PC-9 (cell line): ENCODE data around the gene VPS13D. TPM values are rescaled to one million over a fixed set of nuclear protein-coding genes. Genes with fewer than 3 reads are reported as not detected.

Experiments used
- BruUV-seq: library from RNA; stranded (reverse); fragments of 400-500 nt; replicated peaks from 2 replicates; lab custom pipeline; 2021; lab: Mats Ljungman, UMichigan
- CTCF ChIA-PET: fragments of 300-600 bp; sonication (Branson Sonifier 250); formaldehyde crosslinking; loops from one replicate; lab custom pipeline; 2022; ENCODE audit warnings: antibody characterized with exemption; lab: Charles Lee
- POLR2A ChIA-PET: fragments of 300-600 bp; sonication (Branson Sonifier 250); formaldehyde crosslinking; loops from one replicate; lab custom pipeline; 2022; ENCODE audit warnings: antibody characterized with exemption; ENCODE audit not compliant: unreplicated experiment; lab: Charles Lee
- DNase-seq, 2 experiments: peaks; one replicate each; pipeline versions ENCODE4 v3.0.0 to v3.0.0-alpha.2; 2015 to 2022; ENCODE audit warnings: mixed read lengths in 1 of 2
- H2AFZ ChIP-seq: fragments of 200-600 bp; sonication (generic); 2 replicates; pipeline ENCODE4 v1.8.1; 2017; ENCODE audit warnings: antibody characterized with exemption
- H3F3A ChIP-seq: fragments of 200-600 bp; sonication (generic); 2 replicates; pipeline ENCODE4 v1.8.1; 2017; ENCODE audit warnings: antibody characterized with exemption, mild to moderate bottlenecking, low read depth; ENCODE audit not compliant: insufficient read depth
- H3K27ac ChIP-seq: fragments of 200-600 bp; sonication (generic); 2 replicates; pipeline ENCODE4 v1.6.1; 2016; ENCODE audit warnings: mixed run types
- H3K27me3 ChIP-seq: fragments of 200-600 bp; sonication (generic); 2 replicates; pipeline ENCODE4 v1.6.1; 2016; ENCODE audit warnings: low read depth, mixed run types; ENCODE audit not compliant: insufficient read depth
- H3K36me3 ChIP-seq: fragments of 200-600 bp; sonication (generic); 2 replicates; pipeline ENCODE4 v1.6.1; 2016; ENCODE audit warnings: low read depth, mixed run types
- H3K4me1 ChIP-seq: fragments of 200-600 bp; sonication (generic); replicated peaks from 2 replicates; pipeline ENCODE4 v1.6.1; 2016; ENCODE audit warnings: mixed run types; ENCODE audit not compliant: insufficient read depth
- H3K4me2 ChIP-seq: fragments of 200-600 bp; sonication (generic); 2 replicates; pipeline ENCODE4 v1.6.1; 2017; ENCODE audit warnings: mixed run types
- H3K4me3 ChIP-seq: fragments of 200-600 bp; sonication (generic); 2 replicates; pipeline ENCODE4 v1.6.1; 2016; ENCODE audit warnings: mixed run types
- H3K79me2 ChIP-seq: fragments of 200-600 bp; sonication (generic); 2 replicates; pipeline ENCODE4 v1.6.1; 2017; ENCODE audit warnings: low read depth, mixed run types
- H3K9me2 ChIP-seq: fragments of 200-600 bp; sonication (generic); 2 replicates; pipeline ENCODE4 v1.8.1; 2017; ENCODE audit warnings: mild to moderate bottlenecking; ENCODE audit not compliant: insufficient read depth
- H3K9me3 ChIP-seq: fragments of 200-600 bp; sonication (generic); 2 replicates; pipeline ENCODE4 v1.8.1; 2016; ENCODE audit warnings: low read depth; ENCODE audit not compliant: insufficient read depth
- H4K20me1 ChIP-seq: fragments of 200-600 bp; sonication (generic); 2 replicates; pipeline ENCODE4 v1.8.1; 2017; ENCODE audit not compliant: insufficient read depth
- EZH2 ChIP-seq: fragments of 200-600 bp; sonication (generic); IDR thresholded peaks from 2 replicates; pipeline ENCODE4 v1.8.0; 2017; ENCODE audit warnings: antibody characterized with exemption, low read depth
- intact Hi-C: fragments of 100-400 bp; cut with micrococcal nuclease; formaldehyde crosslinking; loops from one replicate; pipeline ENCODE4 v1.10.0; 2022; ENCODE audit not compliant: unreplicated experiment
- total RNA-seq: library from RNA; stranded (reverse); gene quantifications from 2 replicates; pipeline ENCODE4 v1.2.3, GENCODE V29; 2021
- TF ChIP-seq, protein P1 (sequence below): fragments of 200-600 bp; sonication (generic); conservative IDR thresholded peaks from 2 replicates; pipeline ENCODE4 v1.6.1; 2017; ENCODE audit warnings: mixed run types, antibody characterized with exemption, mild to moderate bottlenecking, moderate library complexity

VPS13D gene
- total RNA-seq, 1 experiment from 2014 or later: 36.2 TPM

DNA sequence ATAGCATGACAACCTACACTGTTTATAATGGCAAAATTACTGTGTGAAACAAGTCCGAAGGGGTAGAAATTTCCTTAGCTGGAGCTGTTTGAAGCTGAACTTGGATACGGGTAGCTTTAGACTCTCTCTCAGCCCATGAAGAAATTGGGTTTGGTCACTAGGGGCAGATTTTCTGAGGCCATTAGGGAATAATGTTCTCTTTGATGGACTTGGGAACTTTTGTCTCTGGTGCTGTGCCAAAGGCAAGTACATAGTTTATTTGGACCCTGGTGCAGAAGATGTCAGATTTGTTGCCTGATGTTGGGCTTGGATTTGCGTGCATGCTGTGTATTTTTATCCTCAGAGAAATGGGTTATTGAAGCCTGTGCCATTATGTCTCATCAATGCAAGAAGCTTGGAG is 109.6 kb downstream of the VPS13D start:
- Histone ChIP-seq H3K4me1 (no peaks in the 10 kb centered on the region), H3K4me2 (no peak overlapping the region), H3K79me2 (no peaks in the 10 kb centered on the region), H3K27me3 (no peaks in the 10 kb centered on the region), H3F3A (no peaks in the 10 kb centered on the region), H3K36me3 (no peaks in the 10 kb centered on the region), H3K4me3 (no peak overlapping the region), H2AFZ (no peak overlapping the region), H3K27ac (no peak overlapping the region), H3K9me3 (no peaks in the 10 kb centered on the region), H3K9me2 (no peaks in the 10 kb centered on the region), H4K20me1 (no peaks in the 10 kb centered on the region)
- ChIA-PET POLR2A (no interaction called here), CTCF (no interaction called here)
- no TSS peak for BruUV-seq
- no peak for DNase-seq
- no peak for TF ChIP-seq EZH2
- TF ChIP-seq, protein P1, sequence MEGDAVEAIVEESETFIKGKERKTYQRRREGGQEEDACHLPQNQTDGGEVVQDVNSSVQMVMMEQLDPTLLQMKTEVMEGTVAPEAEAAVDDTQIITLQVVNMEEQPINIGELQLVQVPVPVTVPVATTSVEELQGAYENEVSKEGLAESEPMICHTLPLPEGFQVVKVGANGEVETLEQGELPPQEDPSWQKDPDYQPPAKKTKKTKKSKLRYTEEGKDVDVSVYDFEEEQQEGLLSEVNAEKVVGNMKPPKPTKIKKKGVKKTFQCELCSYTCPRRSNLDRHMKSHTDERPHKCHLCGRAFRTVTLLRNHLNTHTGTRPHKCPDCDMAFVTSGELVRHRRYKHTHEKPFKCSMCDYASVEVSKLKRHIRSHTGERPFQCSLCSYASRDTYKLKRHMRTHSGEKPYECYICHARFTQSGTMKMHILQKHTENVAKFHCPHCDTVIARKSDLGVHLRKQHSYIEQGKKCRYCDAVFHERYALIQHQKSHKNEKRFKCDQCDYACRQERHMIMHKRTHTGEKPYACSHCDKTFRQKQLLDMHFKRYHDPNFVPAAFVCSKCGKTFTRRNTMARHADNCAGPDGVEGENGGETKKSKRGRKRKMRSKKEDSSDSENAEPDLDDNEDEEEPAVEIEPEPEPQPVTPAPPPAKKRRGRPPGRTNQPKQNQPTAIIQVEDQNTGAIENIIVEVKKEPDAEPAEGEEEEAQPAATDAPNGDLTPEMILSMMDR: no peak
- intact Hi-C loops: no loop called here

DNA sequence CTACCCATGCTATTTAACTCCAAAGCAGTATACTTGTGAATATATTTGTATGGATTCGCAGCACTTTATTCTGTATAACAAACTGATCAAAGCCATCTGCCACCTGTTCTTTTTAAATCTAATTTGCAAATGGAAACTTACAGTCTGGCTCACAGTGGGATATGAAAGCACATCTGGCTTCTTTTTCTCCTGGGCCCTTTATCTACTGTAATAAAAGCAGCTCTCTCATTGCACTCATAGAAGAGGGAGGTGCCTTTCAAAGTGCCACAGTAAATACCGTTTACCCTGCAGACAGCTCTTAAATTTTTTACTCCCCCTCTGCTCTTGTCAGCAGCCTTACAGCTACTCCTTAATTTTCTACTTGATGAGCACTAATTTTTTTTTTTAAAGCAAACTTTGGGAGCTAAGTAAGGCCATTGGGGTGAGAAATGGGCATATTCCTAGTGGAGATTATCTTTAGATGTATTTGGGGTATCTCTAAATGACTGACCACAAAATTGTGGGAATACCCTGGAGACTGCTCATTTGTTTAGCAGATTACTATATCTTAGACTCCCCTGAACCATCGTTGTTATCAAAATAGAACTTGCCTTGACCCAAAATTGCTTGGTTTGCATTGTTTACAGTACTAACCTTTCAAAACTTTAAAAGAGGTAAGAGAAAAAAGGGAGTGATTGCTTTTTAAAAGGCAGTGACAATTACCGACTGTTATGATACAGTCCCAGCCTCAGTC is 110.1 kb downstream of the VPS13D start:
- TF ChIP-seq, protein P1: no peak
- no peak for TF ChIP-seq EZH2
- Histone ChIP-seq H3K4me1 (no peaks in the 10 kb centered on the region), H3K79me2 (no peaks in the 10 kb centered on the region), H3K4me3 (no peak overlapping the region), H3K36me3 (no peaks in the 10 kb centered on the region), H3K4me2 (no peak overlapping the region), H4K20me1 (no peaks in the 10 kb centered on the region), H3F3A (no peaks in the 10 kb centered on the region), H3K9me3 (no peaks in the 10 kb centered on the region), H2AFZ (no peak overlapping the region), H3K27ac (no peak overlapping the region), H3K27me3 (no peaks in the 10 kb centered on the region), H3K9me2 (no peaks in the 10 kb centered on the region)
- no TSS peak for BruUV-seq
- CTCF ChIA-PET: no interaction called here
- intact Hi-C loops: no loop called here
- no peak for DNase-seq
- POLR2A ChIA-PET: no interaction called here

DNA sequence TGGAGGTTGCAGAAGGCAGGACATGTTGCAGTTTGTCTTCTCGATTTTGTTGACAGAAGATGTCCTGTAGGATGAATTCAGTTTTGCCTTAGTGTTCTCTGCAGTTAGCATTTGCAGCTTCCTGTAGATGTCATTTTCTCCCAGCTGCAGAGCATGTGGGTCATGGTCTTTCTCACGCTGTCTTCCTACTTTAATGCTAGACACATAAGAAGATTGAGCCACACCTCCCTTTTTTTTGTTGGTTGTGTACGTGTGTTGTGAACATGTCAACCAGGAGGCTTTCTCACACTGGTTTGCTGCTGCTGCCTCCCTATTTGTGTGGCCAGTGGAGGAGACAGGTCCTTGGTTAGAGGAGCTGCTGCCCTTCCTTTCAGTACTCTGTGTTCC is 110.7 kb downstream of the VPS13D start:
- no peak overlapping the region for H3K4me3 ChIP-seq
- DNase-seq: no peak
- no peaks in the 10 kb centered on the region for H3K27me3 ChIP-seq
- H3K4me2 ChIP-seq: no peak overlapping the region
- no peaks in the 10 kb centered on the region for H3F3A ChIP-seq
- ChIA-PET POLR2A (no interaction called here), CTCF (no interaction called here)
- 0 out of 2 replicates have a peak, but pooled peaks cover 1% of the 10 kb centered on the region for H3K36me3 ChIP-seq
- no TSS peak for BruUV-seq
- no peak for TF ChIP-seq EZH2
- TF ChIP-seq, protein P1: no peak
- intact Hi-C loops: no loop called here
- no peak overlapping the region for H2AFZ ChIP-seq
- H3K79me2 ChIP-seq: no peaks in the 10 kb centered on the region
- H3K4me1 ChIP-seq: no peaks in the 10 kb centered on the region
- no peak overlapping the region for H3K27ac ChIP-seq
- H4K20me1 ChIP-seq: no peaks in the 10 kb centered on the region
- no peaks in the 10 kb centered on the region for H3K9me3 ChIP-seq
- no peaks in the 10 kb centered on the region for H3K9me2 ChIP-seq
